ENCODE results near the gene FIZ1.
A peak's percentile ranks its signal among the peaks of the same experiment; 100 is the strongest.

The FIZ1 gene

DNA sequence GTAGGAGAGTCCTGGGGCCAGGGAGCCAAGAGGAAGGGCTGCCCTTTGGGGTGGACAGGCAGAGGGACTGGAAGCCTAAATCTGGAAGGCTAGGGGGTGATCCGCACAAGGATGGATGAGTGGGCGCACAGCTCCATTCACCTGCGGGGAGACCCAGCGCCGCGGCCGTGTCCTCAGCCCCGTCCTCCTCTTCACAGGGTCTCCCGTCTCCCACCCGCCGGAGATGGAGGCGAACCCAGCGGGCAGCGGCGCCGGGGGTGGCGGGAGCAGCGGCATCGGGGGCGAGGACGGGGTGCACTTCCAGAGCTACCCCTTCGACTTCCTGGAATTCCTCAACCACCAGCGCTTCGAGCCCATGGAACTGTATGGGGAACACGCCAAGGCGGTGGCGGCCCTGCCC lies 14.1 kb upstream of the FIZ1 start:
- DNase-seq: no peak

DNA sequence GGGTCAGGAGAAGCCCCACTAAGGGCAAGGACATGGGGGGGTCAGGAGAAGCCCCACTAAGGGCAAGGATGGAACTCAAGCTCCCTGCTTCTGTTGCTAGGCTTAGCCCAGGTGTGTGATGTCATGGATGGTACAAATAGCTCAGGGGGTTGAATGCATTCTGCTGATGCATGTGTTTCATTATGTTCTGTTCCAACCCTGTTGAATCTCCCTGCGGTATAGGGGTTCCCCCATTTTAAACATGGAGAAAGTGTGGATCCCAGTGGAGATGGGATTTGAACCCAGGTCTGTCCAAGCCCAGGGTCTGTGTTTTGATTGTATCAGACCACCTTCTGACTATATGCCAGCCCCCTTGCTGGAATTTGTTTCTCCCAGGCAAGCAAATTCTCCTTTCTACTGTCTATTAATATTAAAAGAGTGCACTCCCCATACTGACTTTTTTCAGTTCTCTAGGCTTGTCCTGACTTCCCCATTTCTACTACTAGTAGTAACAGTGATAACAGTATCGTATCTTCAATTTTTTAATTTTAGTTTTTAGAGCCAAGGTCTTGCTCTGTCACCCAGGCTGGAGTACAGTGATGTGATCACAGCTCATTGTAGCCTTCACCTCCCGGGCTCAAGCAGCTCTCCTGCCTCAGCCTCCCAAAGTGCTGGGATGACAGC lies 12.8 kb upstream of the FIZ1 start:
- DNase-seq: no peak

DNA sequence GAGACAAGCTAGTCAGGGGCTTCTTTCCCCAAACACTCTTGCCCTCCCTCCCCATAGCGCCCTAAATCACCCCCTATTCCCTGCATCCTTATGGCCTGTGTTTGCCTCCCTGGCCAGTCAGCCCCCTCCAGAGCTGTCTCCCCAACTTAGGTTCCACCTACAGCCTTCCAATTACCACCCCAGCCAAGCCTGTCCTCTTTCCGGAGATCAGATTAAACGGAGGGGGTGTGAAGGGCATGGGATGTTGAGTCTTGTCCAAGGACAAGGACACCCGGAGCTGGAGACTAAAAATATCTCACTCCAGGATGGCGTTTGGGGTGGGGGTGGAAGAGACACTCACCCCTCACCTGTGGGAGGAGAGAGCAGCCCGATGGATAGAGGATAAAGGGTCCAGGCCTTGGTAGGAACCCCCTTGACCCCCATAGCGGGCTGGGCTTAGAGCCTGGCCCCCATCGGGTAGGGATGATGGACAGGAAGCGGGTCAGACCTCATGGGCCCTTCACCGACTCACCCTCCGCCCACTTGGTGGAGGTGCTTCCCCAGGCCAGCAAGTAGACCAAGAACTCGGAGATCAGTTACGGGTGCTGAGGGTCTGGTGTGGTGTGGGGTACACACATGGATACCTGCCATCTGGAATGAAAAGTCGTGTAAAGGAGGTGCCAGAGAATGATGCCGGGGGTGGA lies 12.1 kb upstream of the FIZ1 start:
- DNase-seq: no peak

DNA sequence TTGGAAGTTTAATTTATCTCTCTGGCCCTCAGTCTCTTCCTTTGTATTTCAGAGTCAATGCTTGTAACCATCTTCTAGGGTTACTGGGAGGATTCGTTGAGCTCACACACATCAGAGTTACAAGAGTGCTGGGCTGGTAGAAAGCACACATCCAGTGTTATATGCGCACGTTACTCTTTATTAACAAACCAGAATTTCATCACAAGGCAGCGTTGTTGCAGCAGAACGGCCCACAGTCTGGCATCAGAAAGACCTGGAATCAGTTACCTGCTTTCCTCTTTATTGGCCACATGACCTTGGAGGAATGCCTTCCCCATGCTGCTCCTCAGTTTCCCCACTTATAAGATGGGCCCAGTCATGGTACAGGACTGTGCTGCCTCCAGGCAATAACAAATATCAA lies 10.0 kb upstream of the FIZ1 start:
- DNase-seq: no peak

DNA sequence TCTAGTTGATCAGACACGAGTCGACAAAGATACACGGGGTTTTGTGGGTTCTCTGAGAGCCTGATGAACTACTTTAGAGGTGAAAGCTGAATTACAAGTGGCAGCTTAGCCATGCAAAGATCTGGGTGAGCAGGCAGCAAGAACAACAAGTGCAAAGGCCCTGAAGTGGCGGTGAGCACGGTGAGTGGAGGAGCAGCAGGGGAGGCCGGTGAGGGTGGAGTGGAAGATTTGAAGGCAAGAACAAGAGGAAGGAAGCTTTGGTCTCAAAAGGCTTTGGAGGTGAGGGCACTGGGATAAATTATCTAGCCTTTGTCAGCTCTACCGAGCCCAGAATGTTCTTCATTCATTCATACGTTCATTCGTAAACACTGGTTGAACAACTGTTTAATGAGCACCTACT lies 7.5 kb upstream of the FIZ1 start:
- no peak for DNase-seq

DNA sequence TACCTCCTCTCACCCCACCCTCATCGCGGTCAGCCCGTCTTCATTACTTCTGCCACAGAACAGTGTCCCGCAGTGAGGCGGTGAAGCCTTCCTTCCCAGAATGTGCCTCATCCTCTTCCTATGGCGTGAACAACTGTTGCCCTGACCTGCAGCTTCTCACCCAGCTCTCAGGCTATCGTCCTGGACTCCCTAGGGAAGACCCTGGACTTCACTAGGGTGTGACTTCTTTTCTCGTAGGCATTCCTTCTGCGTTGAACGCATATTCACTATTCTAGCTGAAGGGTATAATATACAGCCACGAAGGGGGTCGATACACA lies 7.1 kb upstream of the FIZ1 start:
- no peak for DNase-seq

DNA sequence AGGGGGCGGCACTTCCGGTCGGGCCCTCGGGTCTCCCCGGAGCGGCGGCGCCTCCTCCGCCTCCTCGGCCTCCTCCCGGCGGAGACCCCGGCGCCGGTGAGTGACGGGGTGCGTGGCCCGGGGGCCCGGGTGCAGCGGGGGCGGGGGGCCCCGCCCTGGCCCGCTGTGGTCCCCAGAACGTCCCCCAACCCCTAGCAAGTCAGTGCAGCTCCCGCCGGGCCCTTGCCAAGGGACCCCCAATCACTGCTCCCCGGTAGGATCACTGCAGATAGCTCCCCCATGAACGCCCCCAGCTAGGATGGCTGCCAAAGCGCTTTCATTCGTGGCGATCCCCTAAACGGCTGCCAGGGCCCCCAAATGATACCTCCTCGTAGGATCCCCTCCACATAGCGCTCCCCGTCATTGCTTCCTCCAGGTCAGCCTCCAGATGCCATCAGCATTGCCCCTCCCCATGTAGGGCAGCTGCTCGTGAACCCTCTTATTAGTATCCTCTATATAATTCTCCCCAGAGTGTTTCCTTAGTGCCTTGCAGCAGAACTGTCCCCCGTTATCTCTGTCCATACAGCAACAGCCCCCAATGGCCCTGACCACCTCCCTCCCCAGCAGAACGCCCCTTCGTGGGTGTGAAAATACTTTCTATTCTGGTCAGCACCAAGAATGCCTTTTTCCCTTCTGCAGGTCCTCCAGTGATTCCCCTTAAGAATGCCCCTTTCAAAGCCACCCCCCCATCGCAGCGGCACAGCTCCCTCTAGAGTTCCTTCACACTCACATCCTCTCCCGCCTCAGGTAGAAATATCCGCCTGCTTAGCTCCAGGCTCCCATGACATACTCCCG lies 6.5 kb upstream of the FIZ1 start, which contains the start of gene ZNF865:
Gene ZNF865, plus strand, starts transcription at position 11 of the 834 bp plus-strand sequence. CDS start 7,972 bp downstream, outside the sequence.
- peak; percentile 82 for DNase-seq

DNA sequence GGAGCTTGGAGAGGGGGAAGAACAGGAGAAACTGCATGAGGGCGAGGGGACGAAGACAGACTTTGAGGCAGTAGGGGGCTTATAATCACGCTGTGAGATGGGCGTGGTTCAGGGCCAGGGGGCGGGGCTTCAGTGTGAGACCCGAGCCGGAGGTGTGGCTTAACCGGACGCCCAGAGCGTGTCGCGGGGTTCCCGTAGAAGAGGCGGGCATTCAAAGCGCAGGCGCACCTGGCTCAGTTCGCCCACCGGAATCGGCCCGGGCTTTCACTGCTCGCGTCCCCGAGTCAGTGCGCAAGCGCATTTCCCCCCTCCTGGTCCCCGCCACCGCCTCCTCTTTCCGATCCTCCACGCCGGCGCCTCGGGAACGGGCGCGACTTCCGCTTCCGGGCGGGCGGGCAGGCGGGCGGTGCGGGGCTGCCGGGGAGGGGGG lies 5.9 kb upstream of the FIZ1 start:
- peak; percentile 98 to 99 for DNase-seq

DNA sequence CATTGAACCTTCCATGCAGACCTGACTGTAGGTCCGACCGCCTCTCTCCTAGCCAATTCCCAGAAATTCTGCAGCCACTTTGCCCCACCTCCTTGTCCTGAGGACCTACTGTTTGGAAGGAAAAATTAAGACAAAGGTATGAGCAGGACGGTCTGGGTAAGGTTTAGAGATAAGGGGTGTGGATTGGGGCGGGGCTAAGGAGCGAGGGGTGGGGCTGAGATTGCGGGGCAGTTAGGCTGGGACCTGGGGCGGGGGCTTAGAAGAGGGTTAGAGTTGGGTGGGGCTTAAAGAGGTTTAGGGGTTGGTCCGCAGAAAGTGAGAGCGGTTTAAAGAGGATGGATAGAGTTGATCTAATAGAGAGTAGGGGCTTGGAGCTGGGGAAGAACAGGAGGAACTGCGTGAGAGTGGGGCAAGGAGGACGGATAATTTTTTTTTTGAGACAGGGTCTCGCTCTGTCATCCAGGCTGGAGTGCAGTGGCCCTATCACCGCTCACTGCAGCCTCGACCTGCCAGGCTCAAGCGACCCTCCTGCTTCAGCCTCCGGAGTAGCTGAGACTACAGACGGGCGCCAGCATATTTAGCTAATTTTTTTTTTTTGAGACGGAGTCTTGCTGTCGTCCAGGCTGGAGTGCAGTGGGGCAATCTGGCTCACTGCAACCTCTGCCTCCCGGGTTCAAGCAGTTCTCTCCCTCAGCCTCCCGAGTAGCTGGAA lies 4.4 kb upstream of the FIZ1 start:
- DNase-seq: no peak

DNA sequence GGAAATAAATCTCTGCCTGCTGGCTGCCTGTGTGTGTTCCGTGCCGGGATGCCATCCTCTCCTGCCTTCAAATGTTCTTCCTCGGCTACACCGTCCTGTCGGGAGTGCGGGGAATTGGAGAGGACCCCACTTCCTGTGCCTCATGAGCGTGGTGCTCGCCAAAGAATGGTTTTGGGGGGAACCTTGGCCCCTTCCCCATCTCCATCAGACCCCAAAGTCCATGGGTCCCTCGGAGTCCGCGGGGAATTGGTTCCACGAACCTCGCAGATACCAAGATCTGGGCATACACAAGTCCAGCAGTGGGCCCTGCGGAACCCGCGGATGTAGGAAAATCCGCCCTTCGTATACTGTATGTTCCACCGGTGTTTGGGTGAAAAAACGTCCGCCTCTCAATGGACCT lies 3.8 kb upstream of the FIZ1 start:
- no peak for DNase-seq

DNA sequence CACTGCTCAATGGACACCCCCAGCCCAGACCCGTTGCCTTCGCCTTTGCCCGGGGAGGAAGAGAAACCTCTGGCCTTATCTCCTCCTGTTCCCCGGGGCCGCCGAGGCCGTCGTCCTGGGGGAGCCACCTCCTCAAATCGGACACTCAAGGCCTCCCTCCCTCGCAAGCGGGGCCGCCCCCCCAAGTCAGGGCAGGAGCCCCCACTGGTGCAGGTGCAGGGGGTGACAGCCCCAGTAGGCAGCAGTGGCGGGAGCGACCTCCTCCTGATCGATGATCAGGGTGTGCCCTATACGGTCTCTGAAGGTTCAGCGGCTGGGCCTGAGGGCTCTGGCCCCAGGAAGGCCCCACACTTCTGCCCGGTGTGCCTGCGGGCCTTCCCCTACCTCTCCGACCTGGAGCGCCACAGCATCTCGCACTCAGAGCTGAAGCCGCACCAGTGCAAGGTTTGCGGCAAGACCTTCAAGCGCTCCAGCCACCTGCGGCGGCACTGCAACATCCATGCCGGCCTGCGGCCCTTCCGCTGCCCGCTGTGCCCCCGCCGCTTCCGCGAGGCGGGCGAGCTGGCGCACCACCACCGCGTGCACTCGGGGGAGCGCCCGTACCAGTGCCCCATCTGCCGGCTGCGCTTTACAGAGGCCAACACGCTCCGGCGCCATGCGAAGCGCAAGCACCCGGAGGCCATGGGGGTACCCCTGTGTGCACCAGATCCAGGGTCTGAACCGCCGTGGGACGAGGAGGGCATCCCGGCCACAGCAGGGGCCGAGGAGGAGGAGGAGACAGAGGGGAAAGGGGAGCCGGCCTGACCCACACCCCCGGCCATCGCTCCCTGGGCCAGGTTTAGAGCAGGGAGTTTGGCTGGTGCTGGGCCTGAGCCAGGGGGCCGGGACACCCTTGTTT lies 3.0 kb upstream of the FIZ1 start:
- no peak for DNase-seq

DNA sequence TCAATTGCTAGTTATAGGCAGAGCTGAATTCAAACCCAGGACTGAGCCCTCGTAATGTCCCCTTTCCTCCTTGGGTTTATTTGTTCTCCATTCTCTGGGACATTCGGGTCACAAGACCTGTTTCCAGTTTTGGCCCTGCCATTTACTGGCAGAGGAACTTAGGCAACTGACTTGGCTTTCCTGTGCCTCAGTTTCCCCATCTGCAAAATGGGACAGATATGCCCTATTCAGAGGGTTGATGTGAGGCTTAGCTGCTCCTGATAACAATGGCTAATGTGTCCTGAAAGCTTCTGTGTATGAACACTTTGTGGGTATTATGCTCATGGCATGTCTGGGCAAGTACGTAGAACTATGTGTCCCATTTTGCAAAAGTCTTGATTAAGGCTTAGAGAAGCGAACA lies 1.8 kb upstream of the FIZ1 start:
- no peak for DNase-seq

DNA sequence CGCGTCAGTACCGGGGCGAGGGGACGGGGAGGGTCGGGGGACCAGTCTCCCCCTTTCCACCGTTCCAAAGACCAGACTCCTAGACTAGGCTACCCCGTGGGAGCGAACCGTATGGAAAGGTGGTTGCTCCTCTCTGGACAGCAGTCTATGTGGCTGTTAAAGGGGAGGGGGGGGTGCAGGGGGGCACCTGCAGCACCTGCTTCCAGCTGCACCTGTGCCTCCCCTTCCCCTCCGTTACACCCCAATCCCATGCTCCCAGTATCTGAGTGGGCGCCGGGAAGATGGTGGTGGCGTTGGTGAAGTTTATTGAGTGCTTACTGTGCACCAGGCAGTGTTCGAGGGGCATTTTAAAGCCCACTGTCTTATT lies 1.3 kb upstream of the FIZ1 start:
- no peak for DNase-seq

DNA sequence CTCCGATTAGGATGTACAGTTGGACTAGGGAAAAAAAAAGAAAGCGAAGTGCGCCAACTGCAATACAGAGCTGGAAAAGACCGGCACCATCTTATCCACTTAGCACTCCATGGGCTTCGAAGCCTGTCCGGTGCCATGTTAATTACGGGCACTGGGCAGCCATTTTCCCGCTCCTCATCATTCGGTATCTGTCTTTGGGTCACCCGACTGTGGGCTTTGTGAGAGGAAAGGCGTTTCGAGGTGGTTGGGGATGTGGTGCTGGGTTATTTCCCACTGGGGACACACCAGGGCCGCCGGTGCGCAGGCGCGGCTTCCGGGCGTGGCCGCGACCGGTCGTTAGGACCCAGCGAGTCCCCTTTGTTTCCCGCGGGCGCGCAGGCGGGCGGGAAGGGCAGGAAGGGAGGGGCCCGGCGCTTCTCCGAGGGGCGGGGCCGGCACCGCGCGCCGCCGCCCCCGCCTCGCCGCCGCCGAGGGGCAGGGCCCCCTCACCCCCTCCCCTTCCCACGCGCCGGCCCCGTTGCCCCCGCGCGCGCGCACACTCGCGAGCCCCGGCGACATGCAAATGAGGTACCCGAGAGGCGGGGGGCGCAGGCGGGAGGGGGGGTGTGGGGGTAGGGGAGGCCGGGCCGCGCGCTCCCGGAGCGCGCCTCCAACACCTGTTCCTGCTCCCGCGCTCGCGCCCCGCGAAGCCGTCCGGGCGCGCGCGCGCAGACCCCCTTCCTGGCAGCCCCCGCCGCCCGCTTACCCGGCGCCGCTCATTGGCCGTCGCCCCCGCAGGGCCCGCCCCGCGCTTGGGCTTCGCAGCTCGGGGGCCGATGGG lies 735 bp upstream of the FIZ1 start, which contains the start of gene ZNF524:
Gene ZNF524, plus strand, starts transcription at position 447 of the 820 bp plus-strand sequence. CDS start 1,825 bp downstream, outside the sequence.
- DNase-seq: peak; percentile 89 to 92

DNA sequence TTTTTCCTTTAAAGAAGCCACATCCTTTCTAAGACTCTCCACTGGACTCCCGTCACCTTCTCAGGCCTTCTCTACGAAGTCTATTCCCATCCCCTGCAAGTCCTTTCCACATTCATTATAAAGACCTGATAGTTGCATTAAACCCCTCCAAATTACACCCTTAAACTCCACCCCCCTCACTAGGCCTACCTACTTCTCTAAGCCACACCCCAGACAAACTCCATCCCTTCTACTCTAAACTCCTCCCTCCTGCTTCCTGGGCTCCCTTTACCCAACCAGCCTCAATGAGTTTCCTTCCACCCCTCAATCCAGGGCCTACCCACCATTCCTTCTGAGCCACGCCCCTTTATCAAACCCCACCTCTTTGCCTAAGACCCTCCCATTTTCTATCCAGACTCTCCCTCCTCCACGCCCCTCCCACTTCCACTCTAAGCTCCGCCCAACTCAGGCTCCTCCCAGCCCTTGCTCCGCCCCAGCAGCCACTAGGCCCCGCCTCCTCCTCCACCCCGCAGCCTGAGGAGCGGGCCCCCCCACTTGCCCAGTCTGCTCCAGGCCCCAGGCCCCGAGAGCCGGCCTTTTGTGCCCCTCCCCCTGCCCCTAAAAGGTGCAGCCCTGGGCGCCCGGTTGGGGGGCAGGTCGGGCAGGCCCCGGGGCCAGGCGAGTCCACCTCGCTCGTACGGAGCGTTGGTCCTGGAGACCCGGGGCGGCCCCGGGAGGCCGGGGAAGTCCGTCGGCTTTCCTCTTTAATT lies 424 bp downstream of the FIZ1 start:
- DNase-seq: peak; percentile 98

DNA sequence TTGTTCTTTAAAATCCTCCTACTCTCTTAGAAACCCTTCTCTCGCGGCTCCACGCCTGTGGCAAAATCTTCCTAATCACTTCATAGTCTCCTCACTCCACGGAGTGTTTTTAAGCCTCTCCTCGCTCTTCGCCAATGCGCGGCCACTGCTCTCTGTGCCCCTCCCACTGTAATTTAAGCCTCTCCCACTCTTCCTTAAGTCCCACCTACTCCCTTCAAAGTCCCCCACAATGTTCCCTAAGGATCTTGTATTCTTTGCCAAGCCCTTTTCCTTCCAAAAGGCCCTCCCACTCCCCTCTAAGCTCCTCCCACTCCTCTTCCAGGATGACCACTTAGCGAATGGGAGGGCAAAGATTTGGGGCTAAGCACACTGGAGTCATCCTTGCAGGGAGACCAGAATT lies 1.3 kb downstream of the FIZ1 start:
- no peak for DNase-seq

DNA sequence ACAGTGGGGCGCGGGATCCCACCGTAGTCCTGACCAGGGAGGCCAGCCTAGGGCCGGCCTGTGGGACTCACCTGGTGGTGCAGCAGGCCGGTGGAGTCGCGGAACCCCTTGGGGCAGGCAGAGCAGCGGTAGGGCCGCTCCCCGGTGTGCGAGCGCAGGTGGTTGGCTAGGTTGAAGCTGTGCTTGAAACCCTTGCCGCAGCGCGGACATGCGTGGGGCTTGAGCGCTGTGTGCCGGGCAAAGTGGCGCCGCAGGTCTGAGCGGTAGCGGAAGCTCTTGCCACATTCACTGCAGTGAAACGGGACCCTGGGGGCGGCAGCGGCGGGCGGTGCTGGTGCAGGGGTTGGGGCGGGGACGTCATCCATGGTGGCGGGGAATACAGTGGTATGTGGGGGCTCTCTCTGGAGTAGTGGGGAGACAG lies 1.8 kb downstream of the FIZ1 start:
- no peak for DNase-seq

DNA sequence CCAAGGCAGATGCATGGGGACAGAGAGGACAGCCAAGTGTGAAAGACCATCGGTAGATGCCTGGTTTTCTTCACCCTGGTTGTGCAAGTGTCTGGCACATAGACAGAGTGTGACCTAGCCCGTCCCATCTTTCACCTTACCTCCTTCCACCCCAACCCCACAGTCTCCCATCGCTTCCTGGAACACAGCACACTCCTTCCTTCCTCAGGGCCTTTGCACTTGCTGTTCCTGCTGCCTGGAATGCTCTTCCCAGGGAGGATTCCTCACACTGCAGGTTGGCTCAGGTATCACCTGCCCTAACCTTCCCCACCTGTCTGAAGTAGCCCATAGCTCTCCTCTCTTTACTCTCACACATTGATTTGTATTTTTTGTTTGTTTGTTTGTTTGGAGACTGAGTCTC lies 3.0 kb downstream of the FIZ1 start:
- no peak for DNase-seq

DNA sequence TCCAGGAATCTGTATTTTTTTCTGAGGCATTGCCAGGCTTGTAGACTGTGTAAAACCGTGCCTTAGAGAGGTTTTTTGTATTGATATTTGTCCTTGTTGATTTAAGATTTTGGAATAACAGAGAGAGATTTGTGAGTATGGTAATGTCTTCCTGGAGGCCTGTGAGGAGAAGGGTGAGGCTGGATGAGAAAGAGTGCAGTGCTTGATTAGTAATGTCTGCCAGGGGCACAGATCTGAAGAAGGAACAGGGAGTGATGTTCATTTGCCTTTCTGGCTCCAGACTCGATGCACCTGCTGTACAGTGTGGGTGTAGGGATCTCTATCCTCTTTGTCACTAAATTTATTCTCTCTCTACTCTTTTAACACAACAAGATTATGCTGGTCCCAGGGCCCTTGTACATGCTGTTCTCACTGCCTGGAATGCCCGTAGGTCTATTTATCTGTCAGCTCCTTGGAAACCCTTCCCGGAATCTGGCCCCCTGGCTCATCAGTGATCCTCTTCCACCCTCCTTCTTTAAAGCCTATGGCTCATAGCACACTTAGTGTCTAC lies 4.2 kb downstream of the FIZ1 start:
- DNase-seq: no peak

DNA sequence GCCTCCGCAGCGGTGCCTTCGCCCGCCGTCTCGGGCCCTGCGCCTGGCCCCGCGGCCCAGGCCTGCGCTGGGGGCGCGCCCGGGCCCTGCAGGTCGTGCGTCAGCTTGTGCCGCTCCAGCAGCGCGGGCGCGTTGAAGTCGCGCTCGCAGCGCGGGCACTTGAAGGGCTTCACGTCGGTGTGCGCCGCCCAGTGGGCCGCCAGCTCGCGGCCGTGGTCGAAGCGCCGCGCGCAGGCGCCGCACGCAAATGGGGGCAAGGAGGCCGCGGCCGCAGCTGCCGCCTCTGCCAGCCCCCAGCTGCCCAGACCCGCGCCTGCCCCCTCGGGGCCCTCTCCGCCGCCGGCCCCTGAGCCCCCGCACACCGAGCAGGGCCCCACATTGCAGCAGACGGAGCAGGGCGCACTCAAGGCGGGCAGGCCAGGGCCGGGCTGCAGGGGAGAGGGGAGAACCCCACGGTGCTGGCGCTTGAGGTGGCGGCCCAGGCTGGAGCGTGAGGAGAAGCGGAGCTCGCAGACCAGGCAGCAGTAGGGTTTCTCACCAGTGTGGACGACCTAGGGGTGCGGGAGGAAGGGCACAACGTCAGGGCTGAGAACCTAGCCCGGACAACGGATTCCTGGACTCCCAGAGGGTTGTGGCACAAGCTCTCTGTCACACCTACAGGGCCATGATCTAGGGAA lies 6.1 kb downstream of the FIZ1 start:
- no peak for DNase-seq

Data from activated T-cell treated with anti-CD3 and anti-CD28 coated beads, Interleukin-2, amount 50 U/mL, for 48 hours (primary cell).